ENCODE measurements around the gene DCAF10.
"Not testable (repeated sequence)": the region's sequence is repeated elsewhere in the genome, so short reads cannot be mapped to it uniquely, and the experiment has no call there.

Gene DCAF10

GRCh38 chr9:37870081-37870798 lies 69.6 kb downstream of the DCAF10 start:
- DNase-seq: no peak

GRCh38 chr9:37870799-37871176 lies 70.2 kb downstream of the DCAF10 start:
- DNase-seq: no peak

- no peak for DNase-seq
Measured at GRCh38 chr9:37873955-37874354, 73.4 kb downstream of the DCAF10 start.

GRCh38 chr9:37876376-37876775 lies 75.8 kb downstream of the DCAF10 start:
- DNase-seq: no peak

- no peak for DNase-seq
Measured at GRCh38 chr9:37880916-37881479, 80.4 kb downstream of the DCAF10 start.

GRCh38 chr9:37887977-37888583 lies 87.5 kb downstream of the DCAF10 start:
- not testable (repeated sequence) for DNase-seq

- DNase-seq: peak; percentile 57
Measured at GRCh38 chr9:37889536-37889935, 88.9 kb downstream of the DCAF10 start.

- not testable (repeated sequence) for DNase-seq
Measured at GRCh38 chr9:37891042-37891441, 90.4 kb downstream of the DCAF10 start.

- no peak for DNase-seq
Measured at GRCh38 chr9:37892063-37892462, 91.5 kb downstream of the DCAF10 start.

- DNase-seq: no peak
Measured at GRCh38 chr9:37897665-37898064, 97.1 kb downstream of the DCAF10 start.

GRCh38 chr9:37899041-37899440 lies 98.4 kb downstream of the DCAF10 start:
- DNase-seq: no peak

- no peak for DNase-seq
Measured at GRCh38 chr9:37902131-37902530, 101.5 kb downstream of the DCAF10 start.

GRCh38 chr9:37902796-37903646 lies 102.4 kb downstream of the DCAF10 start:
- peak; percentile 38 for DNase-seq

GRCh38 chr9:37903647-37904444 lies 103.2 kb downstream of the DCAF10 start, which contains the start of gene SLC25A51:
TSS of gene SLC25A51 (minus strand) at chr9:37904127. CDS start at chr9:37888550, 15,577 bp downstream.
- DNase-seq: peak; percentile 93

- DNase-seq: no peak
Measured at GRCh38 chr9:37904445-37905130, 104.0 kb downstream of the DCAF10 start.

- peak; percentile 69 for DNase-seq
Measured at GRCh38 chr9:37905131-37905505, 104.5 kb downstream of the DCAF10 start.

- no peak for DNase-seq
Measured at GRCh38 chr9:37905776-37906175, 105.2 kb downstream of the DCAF10 start.

- no peak for DNase-seq
Measured at GRCh38 chr9:37906312-37907239, 106.0 kb downstream of the DCAF10 start.

- DNase-seq: no peak
Measured at GRCh38 chr9:37908283-37908682, 107.7 kb downstream of the DCAF10 start.

GRCh38 chr9:37908698-37909186 lies 108.1 kb downstream of the DCAF10 start:
- peak; percentile 17 for DNase-seq

Data from hematopoietic multipotent progenitor cell treated with erythropoietin and hydrocortisone succinate and interleukin-3 and kit ligand, for 8 days (in vitro differentiated cells).